Measurements from ENCODE around the gene CHSY1.

DNA sequence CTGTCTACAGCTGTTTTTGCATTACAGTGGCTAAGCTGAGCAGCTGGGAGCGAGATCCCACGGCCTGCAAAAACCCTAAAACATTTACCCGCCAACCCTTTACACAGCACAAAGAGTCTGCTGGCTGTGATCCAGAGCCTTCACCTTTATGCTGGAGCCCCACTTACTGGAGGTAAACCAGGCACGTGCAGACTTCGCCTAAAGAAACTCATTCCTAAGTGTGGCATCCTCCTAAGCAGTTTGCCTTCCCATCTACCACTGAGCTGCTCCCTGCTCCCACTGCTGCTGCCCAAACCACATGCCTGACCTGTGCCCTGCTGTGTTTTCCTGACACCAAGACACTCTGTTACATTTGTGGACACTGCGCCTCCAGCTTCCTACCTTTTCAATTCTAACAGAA lies 53.0 kb downstream of the CHSY1 start:
- TF ChIP-seq, protein P1, sequence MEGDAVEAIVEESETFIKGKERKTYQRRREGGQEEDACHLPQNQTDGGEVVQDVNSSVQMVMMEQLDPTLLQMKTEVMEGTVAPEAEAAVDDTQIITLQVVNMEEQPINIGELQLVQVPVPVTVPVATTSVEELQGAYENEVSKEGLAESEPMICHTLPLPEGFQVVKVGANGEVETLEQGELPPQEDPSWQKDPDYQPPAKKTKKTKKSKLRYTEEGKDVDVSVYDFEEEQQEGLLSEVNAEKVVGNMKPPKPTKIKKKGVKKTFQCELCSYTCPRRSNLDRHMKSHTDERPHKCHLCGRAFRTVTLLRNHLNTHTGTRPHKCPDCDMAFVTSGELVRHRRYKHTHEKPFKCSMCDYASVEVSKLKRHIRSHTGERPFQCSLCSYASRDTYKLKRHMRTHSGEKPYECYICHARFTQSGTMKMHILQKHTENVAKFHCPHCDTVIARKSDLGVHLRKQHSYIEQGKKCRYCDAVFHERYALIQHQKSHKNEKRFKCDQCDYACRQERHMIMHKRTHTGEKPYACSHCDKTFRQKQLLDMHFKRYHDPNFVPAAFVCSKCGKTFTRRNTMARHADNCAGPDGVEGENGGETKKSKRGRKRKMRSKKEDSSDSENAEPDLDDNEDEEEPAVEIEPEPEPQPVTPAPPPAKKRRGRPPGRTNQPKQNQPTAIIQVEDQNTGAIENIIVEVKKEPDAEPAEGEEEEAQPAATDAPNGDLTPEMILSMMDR (conservative IDR thresholded peaks at IDR 0.05; ENCODE audit: low read depth, low read length), result no peak
- no peak for TF ChIP-seq EZH2 (IDR thresholded peaks at IDR 0.05; ENCODE audit: borderline replicate concordance, low read depth, low read length, poor library complexity, severe bottlenecking)
